ENCODE data around the gene TMEM175. TPM values are rescaled to one million over a fixed set of nuclear protein-coding genes. Genes with fewer than 3 reads are reported as not detected.

TMEM175 gene
- total RNA-seq, 1 experiment from 2014 or later, result 10.0 TPM

GRCh38 chr4:986428-986878 lies 54.2 kb downstream of the TMEM175 start:
- Histone ChIP-seq H3K36me3 (ENCODE audit: insufficient read depth, low read length, poor library complexity, severe bottlenecking) (no peaks in the 10 kb centered on the region), H3K27me3 (replicated peaks; ENCODE audit: insufficient read depth, low read depth, low read length, poor library complexity) (no peaks in the 10 kb centered on the region), H3K4me3 (ENCODE audit: low read depth, low read length, poor library complexity, severe bottlenecking) (peak overlapping the region; percentile 60), H3K9me3 (ENCODE audit: low read depth, low read length, poor library complexity, severe bottlenecking) (no peaks in the 10 kb centered on the region), H3K4me1 (ENCODE audit: insufficient read depth, low read length, poor library complexity, severe bottlenecking) (peaks cover 8% of the 10 kb centered on the region), H3K27ac (ENCODE audit: low read depth, low read length, poor library complexity, severe bottlenecking) (peak overlapping the region; percentile 59)
- intact Hi-C loops (cut with micrococcal nuclease; ENCODE audit: unreplicated experiment), result loop anchor here (10.0 kb wide), 1 partner anchor 242 kb away; no protein-coding TSS in a partner anchor
- POLR2A ChIA-PET (ENCODE audit: low non-redundant PET), result no interaction called here
- BruUV-seq (replicated peaks), result no TSS peak
- CTCF ChIA-PET, result no interaction called here
- no peak for TF ChIP-seq EZH2 (IDR thresholded peaks at IDR 0.05; ENCODE audit: borderline replicate concordance, low read depth, low read length, poor library complexity, severe bottlenecking)
- no peak for DNase-seq (ENCODE audit: low spot score)

DNA sequence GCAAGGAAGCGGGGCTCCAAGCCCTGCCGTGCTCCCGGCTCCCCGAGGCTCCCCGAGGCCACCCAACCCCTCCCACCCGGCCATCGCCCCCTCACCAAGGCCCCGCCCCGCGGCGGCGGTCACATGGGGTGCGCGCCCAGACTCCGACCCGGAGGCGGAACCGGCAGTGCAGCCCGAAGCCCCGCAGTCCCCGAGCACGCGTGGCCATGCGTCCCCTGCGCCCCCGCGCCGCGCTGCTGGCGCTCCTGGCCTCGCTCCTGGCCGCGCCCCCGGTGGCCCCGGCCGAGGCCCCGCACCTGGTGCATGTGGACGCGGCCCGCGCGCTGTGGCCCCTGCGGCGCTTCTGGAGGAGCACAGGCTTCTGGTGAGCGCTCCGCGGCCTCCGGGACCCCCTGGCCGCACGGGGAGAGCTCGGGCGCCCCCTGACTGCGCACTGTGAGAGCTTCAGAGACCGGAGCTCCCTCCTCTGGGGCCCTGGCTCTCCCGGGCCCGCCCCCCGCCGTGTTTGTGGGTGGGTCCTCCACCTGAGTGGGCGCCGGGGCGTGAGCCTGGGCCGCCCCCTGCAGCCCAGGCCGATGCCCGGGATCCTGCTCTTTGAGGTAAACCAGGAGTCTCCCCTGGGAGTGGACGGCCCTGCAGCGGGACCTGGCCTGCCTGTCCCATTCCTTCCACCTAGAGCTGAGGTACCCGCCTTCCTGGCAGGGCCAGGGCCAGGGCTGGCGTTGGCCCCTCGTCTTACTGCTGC lies 54.8 kb downstream of the TMEM175 start, which contains the start of gene IDUA:
TSS of gene IDUA (plus strand) at position 166 of the 745 bp plus-strand sequence. CDS start at position 207, 41 bp downstream.
- H3K9me3 ChIP-seq (ENCODE audit: low read depth, low read length, poor library complexity, severe bottlenecking), result no peaks in the 10 kb centered on the region
- H3K27me3 ChIP-seq (replicated peaks; ENCODE audit: insufficient read depth, low read depth, low read length, poor library complexity), result no peaks in the 10 kb centered on the region
- peak within 1 kb of the TSS; percentile 59 for H3K27ac ChIP-seq (ENCODE audit: low read depth, low read length, poor library complexity, severe bottlenecking)
- ChIA-PET CTCF (interaction anchor here (0.7 kb wide), 1 partner anchor 384 kb away, joined by 3 read pairs; no protein-coding TSS in a partner anchor), POLR2A (ENCODE audit: low non-redundant PET) (no interaction called here)
- H3K4me3 ChIP-seq (ENCODE audit: low read depth, low read length, poor library complexity, severe bottlenecking), result peak within 1 kb of the TSS; percentile 60
- BruUV-seq (replicated peaks), result no TSS peak
- peak; percentile 79 for DNase-seq (ENCODE audit: low spot score)
- no peaks in the 10 kb centered on the region for H3K36me3 ChIP-seq (ENCODE audit: insufficient read depth, low read length, poor library complexity, severe bottlenecking)
- intact Hi-C loops (cut with micrococcal nuclease; ENCODE audit: unreplicated experiment), result loop anchor here (10.0 kb wide), 1 partner anchor 242 kb away; no protein-coding TSS in a partner anchor
- peak; percentile 65 for TF ChIP-seq CTCF (conservative IDR thresholded peaks at IDR 0.05; ENCODE audit: low read depth, low read length)
- no peak for TF ChIP-seq EZH2 (IDR thresholded peaks at IDR 0.05; ENCODE audit: borderline replicate concordance, low read depth, low read length, poor library complexity, severe bottlenecking)
- H3K4me1 ChIP-seq (ENCODE audit: insufficient read depth, low read length, poor library complexity, severe bottlenecking), result peaks cover 8% of the 10 kb centered on the region

GRCh38 chr4:987624-988513 lies 55.6 kb downstream of the TMEM175 start:
- Histone ChIP-seq H3K4me1 (ENCODE audit: insufficient read depth, low read length, poor library complexity, severe bottlenecking) (peaks cover 8% of the 10 kb centered on the region), H3K4me3 (ENCODE audit: low read depth, low read length, poor library complexity, severe bottlenecking) (peak overlapping the region; percentile 60), H3K36me3 (ENCODE audit: insufficient read depth, low read length, poor library complexity, severe bottlenecking) (no peaks in the 10 kb centered on the region), H3K27me3 (replicated peaks; ENCODE audit: insufficient read depth, low read depth, low read length, poor library complexity) (no peaks in the 10 kb centered on the region), H3K9me3 (ENCODE audit: low read depth, low read length, poor library complexity, severe bottlenecking) (no peaks in the 10 kb centered on the region), H3K27ac (ENCODE audit: low read depth, low read length, poor library complexity, severe bottlenecking) (no peak overlapping the region)
- ChIA-PET CTCF (interaction anchor here (0.7 kb wide), 1 partner anchor 385 kb away, joined by 3 read pairs; no protein-coding TSS in a partner anchor), POLR2A (ENCODE audit: low non-redundant PET) (no interaction called here)
- no peak for DNase-seq (ENCODE audit: low spot score)
- intact Hi-C loops (cut with micrococcal nuclease; ENCODE audit: unreplicated experiment), result loop anchor here (10.0 kb wide), 1 partner anchor 243 kb away; no protein-coding TSS in a partner anchor
- TF ChIP-seq CTCF (conservative IDR thresholded peaks at IDR 0.05; ENCODE audit: low read depth, low read length) (no peak), EZH2 (IDR thresholded peaks at IDR 0.05; ENCODE audit: borderline replicate concordance, low read depth, low read length, poor library complexity, severe bottlenecking) (no peak)
- no TSS peak for BruUV-seq (replicated peaks)
